B cell (primary cell): Measurements from ENCODE around the gene NPAT.

ENCODE experiments used
- CTCF ChIP-seq: fragments of 200-600 bp; IDR thresholded peaks from one replicate; pipeline ENCODE4 v1.8.0; 2022; ENCODE audit warnings: antibody characterized with exemption, mild to moderate bottlenecking
- EZH2 ChIP-seq: IDR thresholded peaks from 2 replicates; pipeline ENCODE4 v1.6.1; 2012; ENCODE audit warnings: borderline replicate concordance, low read depth, mild to moderate bottlenecking, moderate library complexity, low read length; ENCODE audit not compliant: insufficient read depth, poor library complexity, severe bottlenecking

DNA sequence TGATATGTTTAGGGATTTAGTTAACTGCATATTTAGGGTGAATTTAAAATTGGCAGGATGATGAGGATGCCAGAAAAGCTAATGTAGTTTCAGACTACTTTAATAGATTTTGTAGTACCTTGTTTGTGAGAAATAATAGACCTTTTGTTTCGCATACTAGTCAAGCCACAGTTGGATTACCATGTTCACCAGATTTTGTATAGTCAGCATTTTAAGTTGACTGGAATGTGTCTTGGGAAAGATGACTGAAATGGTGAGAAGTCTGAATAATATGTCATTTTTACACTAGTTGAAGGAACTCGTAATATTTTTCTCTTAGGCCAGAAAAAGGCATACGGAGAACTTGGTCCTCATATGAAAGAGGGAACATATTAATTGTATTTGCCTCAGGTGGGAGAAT is 23.9 kb upstream of the NPAT start:
- TF ChIP-seq EZH2: no peak
- TF ChIP-seq CTCF: no peak
